ENCODE results near the gene SPECC1. TPM values are rescaled to one million over a fixed set of nuclear protein-coding genes. Genes with fewer than 3 reads are reported as not detected.

Gene SPECC1
- total and polyA plus RNA-seq, 9 of the 15 experiments (the other 6 are each of a cell fraction or from before 2014, with no cell fraction given), result 2.4 to 19.6 (median 14.7) TPM

- DNase-seq (ENCODE audit: extremely low read depth in 1 of 4, low spot score in 3 of 4), result no peak
- CTCF ChIA-PET (ENCODE audit: low intra/inter-chr PET ratio), result no interaction called here
These were observed 24.3 kb downstream of the SPECC1 start for GRCh38 chr17:20033415-20033814.

DNA sequence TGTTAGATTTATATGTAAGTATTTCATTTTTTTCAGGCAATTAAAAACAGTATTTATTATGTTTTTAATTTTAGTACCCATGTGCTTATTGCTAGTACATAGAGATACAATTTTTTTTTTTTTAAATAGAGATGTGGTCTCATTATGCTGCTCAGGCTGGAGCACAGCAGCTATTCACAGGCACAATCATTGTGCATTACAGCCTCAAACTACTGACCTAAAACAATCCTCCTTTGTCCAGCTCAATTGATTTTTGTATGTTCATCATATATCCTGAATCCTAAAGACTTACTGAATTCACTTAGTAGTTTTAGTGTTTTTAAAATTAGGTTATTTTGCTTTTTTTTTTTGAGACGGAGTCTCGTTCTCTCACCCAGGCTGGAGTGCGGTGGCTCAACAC, 26.3 kb downstream of the SPECC1 start:
- no peak for FAIRE-seq
- Histone ChIP-seq H3K9me3 (replicated peaks; ENCODE audit: control insufficient read depth, insufficient read depth, low read depth, low read length) (no peaks in the 10 kb centered on the region), H4K20me1 (replicated peaks; ENCODE audit: control insufficient read depth, insufficient read depth, low read length) (no peaks in the 10 kb centered on the region), H3K9me1 (ENCODE audit: control insufficient read depth, insufficient read depth, low read length) (no peaks in the 10 kb centered on the region), H3K9ac (ENCODE audit: insufficient read depth in 1 of 2, low read depth in 2 of 2, low read length in 2 of 2) (no peak overlapping the region), H3K79me2 (ENCODE audit: control insufficient read depth, insufficient read depth, low read length) (no peaks in the 10 kb centered on the region), H3K4me3 (no peak overlapping the region), H3K27ac (ENCODE audit: extremely low read depth, low read depth, low read length) (no peak overlapping the region), H3K4me1 (replicated peaks in 1 of 2; ENCODE audit: control insufficient read depth in 2 of 2, insufficient read depth in 2 of 2, low read length in 2 of 2) (no peaks in the 10 kb centered on the region), H3K27me3 (ENCODE audit: control insufficient read depth in 2 of 2, insufficient read depth in 2 of 2, low read length in 2 of 2) (no peaks in the 10 kb centered on the region), H3K4me2 (ENCODE audit: insufficient read depth, low read length) (no peak overlapping the region), H3K36me3 (ENCODE audit: control insufficient read depth, insufficient read depth, low read length) (no peaks in the 10 kb centered on the region), H2AFZ (ENCODE audit: low read depth, low read length) (no peak overlapping the region)
- ChIA-PET POLR2A (no interaction called here), CTCF (ENCODE audit: low intra/inter-chr PET ratio) (no interaction called here)
- in situ Hi-C loops (cut with MboI), result no loop called here
- intact Hi-C loops (cut with micrococcal nuclease), result no loop called here
- WGBS (ENCODE audit: insufficient coverage, low coverage, missing lambda C conversion rate), result 100% methylated on average over 3 of the region's 3 CpGs
- BruUV-seq (replicated peaks), result no TSS peak
- no peak for DNase-seq (ENCODE audit: extremely low read depth in 1 of 4, low spot score in 3 of 4)
- ATAC-seq, result no peak
- TF ChIP-seq E2F5 (CRISPR knock-in tag; IDR thresholded peaks at IDR 0.05), result no peak
- no peak for TF ChIP-seq UBTF (IDR thresholded peaks at IDR 0.05; ENCODE audit: borderline replicate concordance in 1 of 2, low read depth in 2 of 2, low read length in 2 of 2)
- TF ChIP-seq, protein P1, sequence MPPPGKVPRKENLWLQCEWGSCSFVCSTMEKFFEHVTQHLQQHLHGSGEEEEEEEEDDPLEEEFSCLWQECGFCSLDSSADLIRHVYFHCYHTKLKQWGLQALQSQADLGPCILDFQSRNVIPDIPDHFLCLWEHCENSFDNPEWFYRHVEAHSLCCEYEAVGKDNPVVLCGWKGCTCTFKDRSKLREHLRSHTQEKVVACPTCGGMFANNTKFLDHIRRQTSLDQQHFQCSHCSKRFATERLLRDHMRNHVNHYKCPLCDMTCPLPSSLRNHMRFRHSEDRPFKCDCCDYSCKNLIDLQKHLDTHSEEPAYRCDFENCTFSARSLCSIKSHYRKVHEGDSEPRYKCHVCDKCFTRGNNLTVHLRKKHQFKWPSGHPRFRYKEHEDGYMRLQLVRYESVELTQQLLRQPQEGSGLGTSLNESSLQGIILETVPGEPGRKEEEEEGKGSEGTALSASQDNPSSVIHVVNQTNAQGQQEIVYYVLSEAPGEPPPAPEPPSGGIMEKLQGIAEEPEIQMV (tag; conservative IDR thresholded peaks at IDR 0.05; ENCODE audit: low read depth), result no peak
- no peak for TF ChIP-seq BRD9 (IDR thresholded peaks at IDR 0.05; ENCODE audit: low read depth, partially characterized antibody)
- no peak for TF ChIP-seq YY1 (IDR thresholded peaks at IDR 0.05; ENCODE audit: borderline replicate concordance in 1 of 3, control insufficient read depth in 1 of 3, extremely low read depth in 1 of 3, insufficient read depth in 3 of 3, insufficient read length in 1 of 3, insufficient replicate concordance in 2 of 3, low read depth in 1 of 3, low read length in 2 of 3)
- no peak for TF ChIP-seq FOXP1 (CRISPR knock-in tag; IDR thresholded peaks at IDR 0.05)

More at GRCh38 chr17:20033415-20033814, 24.3 kb downstream of the SPECC1 start:
- Histone ChIP-seq H3K4me2 (ENCODE audit: insufficient read depth, low read length) (no peak overlapping the region), H3K27me3 (ENCODE audit: control insufficient read depth in 2 of 2, insufficient read depth in 2 of 2, low read length in 2 of 2) (no peaks in the 10 kb centered on the region), H3K27ac (ENCODE audit: extremely low read depth, low read depth, low read length) (no peak overlapping the region), H3K9me3 (replicated peaks; ENCODE audit: control insufficient read depth, insufficient read depth, low read depth, low read length) (no peaks in the 10 kb centered on the region), H3K4me1 (replicated peaks in 1 of 2; ENCODE audit: control insufficient read depth in 2 of 2, insufficient read depth in 2 of 2, low read length in 2 of 2) (no peaks in the 10 kb centered on the region), H3K9me1 (ENCODE audit: control insufficient read depth, insufficient read depth, low read length) (no peaks in the 10 kb centered on the region), H2AFZ (ENCODE audit: low read depth, low read length) (no peak overlapping the region), H3K36me3 (ENCODE audit: control insufficient read depth, insufficient read depth, low read length) (no peaks in the 10 kb centered on the region), H4K20me1 (replicated peaks; ENCODE audit: control insufficient read depth, insufficient read depth, low read length) (no peaks in the 10 kb centered on the region), H3K4me3 (no peak overlapping the region), H3K79me2 (ENCODE audit: control insufficient read depth, insufficient read depth, low read length) (no peaks in the 10 kb centered on the region), H3K9ac (ENCODE audit: insufficient read depth in 1 of 2, low read depth in 2 of 2, low read length in 2 of 2) (no peak overlapping the region)
- POLR2A ChIA-PET, result no interaction called here
- no TSS peak for BruUV-seq (replicated peaks)
- TF ChIP-seq ZNF699 (CRISPR knock-in tag; IDR thresholded peaks at IDR 0.05; ENCODE audit: insufficient replicate concordance) (no peak), ZNF324 (CRISPR knock-in tag; IDR thresholded peaks at IDR 0.05) (no peak), PPARD (CRISPR knock-in tag; IDR thresholded peaks at IDR 0.05) (no peak), RBM39 (optimal IDR thresholded peaks at IDR 0.05; ENCODE audit: low read depth, low read length) (no peak), ATF7 (IDR thresholded peaks at IDR 0.05) (no peak), ILF3 (IDR thresholded peaks at IDR 0.05; ENCODE audit: borderline replicate concordance) (no peak), CBFB (CRISPR knock-in tag; IDR thresholded peaks at IDR 0.05) (no peak)
- FAIRE-seq (no peak), ATAC-seq (no peak)
- intact Hi-C loops (cut with micrococcal nuclease) (no loop called here), in situ Hi-C loops (cut with MboI) (no loop called here)
- WGBS (ENCODE audit: insufficient coverage, low coverage, missing lambda C conversion rate), result 90% methylated on average over 3 of the region's 3 CpGs
